IMR-90 (cell line): Measurements from ENCODE around the gene CLDN24. TPM values are rescaled to one million over a fixed set of nuclear protein-coding genes. Genes with fewer than 3 reads are reported as not detected.

Source experiments
- ATAC-seq: fragments of 200-7000 bp; cut with Tn5 transposase; 2 replicates; pipeline ENCODE4 v1.9.1; 2020; ENCODE audit warnings: low read depth, mild to moderate bottlenecking, moderate library complexity
- BruUV-seq: library from RNA; stranded (reverse); fragments of 400-500 nt; replicated peaks from 2 replicates; lab custom pipeline; 2021; lab: Mats Ljungman, UMichigan
- CTCF ChIA-PET: fragments of 300-600 bp; formaldehyde crosslinking; extraction: SDS; loops from one replicate; lab custom pipeline; 2021; ENCODE audit warnings: antibody characterized with exemption; lab: Yijun Ruan, JAX
- POLR2A ChIA-PET: fragments of 300-600 bp; sonication (Branson Sonifier 250); formaldehyde crosslinking; loops from one replicate; lab custom pipeline; 2022; ENCODE audit warnings: antibody characterized with exemption; ENCODE audit not compliant: unreplicated experiment; lab: Charles Lee
- DNase-seq: peaks from one replicate; pipeline ENCODE4 v3.0.0; 2013
- H2AFZ ChIP-seq: replicated peaks from 2 replicates; pipeline ENCODE3; 2013; ENCODE audit warnings: low read length, mild to moderate bottlenecking; ENCODE audit not compliant: poor library complexity
- H2AK5ac ChIP-seq: 2 replicates; pipeline ENCODE4 v1.6.1; 2013; ENCODE audit warnings: low read depth, low read length, inconsistent platforms
- H2AK9ac ChIP-seq: replicated peaks from 2 replicates; pipeline ENCODE3; 2013; ENCODE audit warnings: mild to moderate bottlenecking, low read depth, low read length, moderate library complexity; ENCODE audit not compliant: poor library complexity
- H2BK120ac ChIP-seq: 2 replicates; pipeline ENCODE4 v1.6.1; 2013; ENCODE audit warnings: low read depth, low read length, inconsistent platforms
- H2BK15ac ChIP-seq: 3 replicates; pipeline ENCODE4 v1.6.1; 2013; ENCODE audit warnings: low read depth, low read length, inconsistent platforms
- H2BK20ac ChIP-seq: 2 replicates; pipeline ENCODE4 v1.6.1; 2013; ENCODE audit warnings: low read depth, mild to moderate bottlenecking, inconsistent platforms, low read length, moderate library complexity
- H2BK5ac ChIP-seq: 2 replicates; pipeline ENCODE4 v1.6.1; 2013; ENCODE audit warnings: mild to moderate bottlenecking, low read depth, low read length, inconsistent platforms; ENCODE audit not compliant: poor library complexity, severe bottlenecking
- H3K14ac ChIP-seq: replicated peaks from 2 replicates; pipeline ENCODE4 v1.6.1; 2013; ENCODE audit warnings: low read depth, low read length, inconsistent platforms
- H3K18ac ChIP-seq: 2 replicates; pipeline ENCODE4 v1.6.1; 2013; ENCODE audit warnings: low read depth, low read length, control low read depth
- H3K23ac ChIP-seq: 2 replicates; pipeline ENCODE4 v1.6.1; 2013; ENCODE audit warnings: low read depth, low read length, inconsistent platforms
- H3K27ac ChIP-seq: 2 replicates; pipeline ENCODE4 v1.5.1; 2013; ENCODE audit warnings: mild to moderate bottlenecking, control low read depth, low read length; ENCODE audit not compliant: insufficient read depth
- H3K27me3 ChIP-seq: 2 replicates; pipeline ENCODE4 v1.6.1; 2013; ENCODE audit warnings: low read length; ENCODE audit not compliant: control insufficient read depth, insufficient read depth
- H3K36me3 ChIP-seq: 2 replicates; pipeline ENCODE4 v1.6.1; 2013; ENCODE audit warnings: low read length, mixed read lengths; ENCODE audit not compliant: control insufficient read depth, insufficient read depth
- H3K4ac ChIP-seq: 2 replicates; pipeline ENCODE4 v1.6.1; 2013; ENCODE audit warnings: low read depth, low read length, inconsistent platforms
- H3K4me1 ChIP-seq: 2 replicates; pipeline ENCODE4 v1.6.1; 2013; ENCODE audit warnings: low read length, mixed read lengths; ENCODE audit not compliant: control insufficient read depth, insufficient read depth
- H3K4me2 ChIP-seq: 2 replicates; pipeline ENCODE4 v1.6.1; 2013; ENCODE audit warnings: low read depth, mild to moderate bottlenecking, control low read depth, low read length, moderate library complexity
- H3K4me3 ChIP-seq: 2 replicates; pipeline ENCODE4 v1.5.1; 2013; ENCODE audit warnings: low read depth, mild to moderate bottlenecking, control low read depth, low read length, moderate library complexity; ENCODE audit not compliant: insufficient read depth
- H3K56ac ChIP-seq: 2 replicates; pipeline ENCODE4 v1.6.1; 2013; ENCODE audit warnings: low read length, inconsistent platforms; ENCODE audit not compliant: insufficient read depth; ENCODE audit errors: extremely low read depth
- H3K79me1 ChIP-seq, 2 experiments: 2 replicates each; pipeline ENCODE4 v1.6.1; 2013; ENCODE audit warnings: low read length in 2 of 2, inconsistent platforms in 1 of 2, low read depth in 1 of 2
- H3K9ac ChIP-seq: 2 replicates; pipeline ENCODE4 v1.6.1; 2013; ENCODE audit warnings: low read depth, low read length, control low read depth
- H3K9me1 ChIP-seq: 2 replicates; pipeline ENCODE4 v1.6.1; 2013; ENCODE audit warnings: low read length, inconsistent platforms; ENCODE audit not compliant: insufficient read depth
- H3K9me3 ChIP-seq: 2 replicates; pipeline ENCODE4 v1.6.1; 2013; ENCODE audit warnings: low read length; ENCODE audit not compliant: control insufficient read depth, insufficient read depth
- H4K20me1 ChIP-seq: 2 replicates; pipeline ENCODE4 v1.6.1; 2013; ENCODE audit warnings: low read length, inconsistent platforms; ENCODE audit not compliant: insufficient read depth
- H4K5ac ChIP-seq: 2 replicates; pipeline ENCODE4 v1.6.1; 2013; ENCODE audit warnings: mild to moderate bottlenecking, low read depth, low read length, control low read depth
- H4K8ac ChIP-seq, 2 experiments: 2 replicates each; pipeline ENCODE4 v1.6.1; 2013; ENCODE audit warnings: low read depth in 2 of 2, low read length in 2 of 2, control low read depth in 1 of 2, inconsistent platforms in 1 of 2
- H4K91ac ChIP-seq: 2 replicates; pipeline ENCODE4 v1.6.1; 2013; ENCODE audit warnings: low read depth, low read length, inconsistent platforms; ENCODE audit not compliant: insufficient read depth
- BHLHE40 ChIP-seq: fragments of 150-350 bp; IDR thresholded peaks from 2 replicates; pipeline ENCODE4 v1.6.1; 2016; ENCODE audit warnings: mild to moderate bottlenecking, low read depth, low read length
- CEBPB ChIP-seq: IDR thresholded peaks from 2 replicates; pipeline ENCODE4 v1.6.1; 2012; ENCODE audit warnings: low read depth, low read length, improper control_type of control experiment
- CHD1 ChIP-seq: IDR thresholded peaks from 2 replicates; pipeline ENCODE4 v1.6.1; 2012; ENCODE audit warnings: low read depth, low read length, improper control_type of control experiment
- CTCF ChIP-seq: conservative IDR thresholded peaks from 2 replicates; pipeline ENCODE4 v1.5.1; 2012; ENCODE audit warnings: mild to moderate bottlenecking, low read depth, low read length, improper control_type of control experiment
- FOS ChIP-seq: fragments of 150-350 bp; IDR thresholded peaks from 2 replicates; pipeline ENCODE4 v1.6.1; 2016; ENCODE audit warnings: low read depth, low read length
- MAFK ChIP-seq: IDR thresholded peaks from 2 replicates; pipeline ENCODE4 v1.6.1; 2012; ENCODE audit warnings: low read depth, low read length, improper control_type of control experiment
- MAZ ChIP-seq: IDR thresholded peaks from 2 replicates; pipeline ENCODE4 v1.6.1; 2012; ENCODE audit warnings: low read depth, mild to moderate bottlenecking, low read length, improper control_type of control experiment, moderate library complexity, borderline replicate concordance
- MXI1 ChIP-seq: IDR thresholded peaks from 2 replicates; pipeline ENCODE4 v1.6.1; 2012; ENCODE audit warnings: low read depth, mild to moderate bottlenecking, low read length, moderate library complexity, borderline replicate concordance
- NFE2L2 ChIP-seq: fragments of 150-350 bp; IDR thresholded peaks from 2 replicates; pipeline ENCODE4 v1.6.1; 2016; ENCODE audit warnings: low read depth, mild to moderate bottlenecking, low read length
- POLR2A ChIP-seq: IDR thresholded peaks from 2 replicates; pipeline ENCODE4 v1.6.1; 2012; ENCODE audit warnings: mild to moderate bottlenecking, low read depth, low read length
- RAD21 ChIP-seq: IDR thresholded peaks from 2 replicates; pipeline ENCODE4 v1.6.1; 2012; ENCODE audit warnings: low read length, improper control_type of control experiment
- RCOR1 ChIP-seq: IDR thresholded peaks from 2 replicates; pipeline ENCODE4 v1.6.1; 2012; ENCODE audit warnings: mild to moderate bottlenecking, low read length, improper control_type of control experiment; ENCODE audit not compliant: insufficient replicate concordance
- RFX5 ChIP-seq: IDR thresholded peaks from 2 replicates; pipeline ENCODE4 v1.8.0; 2012; ENCODE audit warnings: low read depth, mild to moderate bottlenecking, low read length, moderate library complexity
- SMC3 ChIP-seq: fragments of 150-350 bp; IDR thresholded peaks from 2 replicates; pipeline ENCODE4 v1.6.1; 2016; ENCODE audit warnings: low read depth, mild to moderate bottlenecking, antibody characterized with exemption, low read length, moderate library complexity
- WGBS, 2 experiments: methylation state at CpG; one replicate each; pipeline versions ENCODE4 v1.1.5 to v1.1.7; 2013; ENCODE audit warnings: missing lambda C conversion rate in 2 of 2; ENCODE audit not compliant: insufficient read length in 1 of 2; ENCODE audit errors: extremely low coverage in 2 of 2; 5-methylcytosine and 5-hydroxymethylcytosine counted together
- dilution Hi-C: fragments of 300-500 bp; cut with HindIII; formaldehyde crosslinking; loops from one replicate; pipeline ENCODE4 v1.14.3; 2018; ENCODE audit warnings: low sequenced_read_pairs; ENCODE audit not compliant: unreplicated experiment
- in situ Hi-C: fragments of 300-500 bp; cut with MboI; formaldehyde crosslinking; loops from 3 replicates; pipeline ENCODE4 v1.14.3; 2019; ENCODE audit warnings: low sequenced_read_pairs, inconsistent platforms, mixed read lengths
- intact Hi-C: fragments of 100-400 bp; cut with micrococcal nuclease; formaldehyde crosslinking; loops from 2 replicates; pipeline ENCODE4 v1.10.0; 2022
- polyA plus RNA-seq, 3 experiments: library from polyadenylated mRNA; depleted of rRNA; stranded (reverse); fragments of >200 nt; gene quantifications; 2 replicates each; pipeline ENCODE4 v1.2.3, GENCODE V29; 2012; ENCODE audit warnings: low replicate concordance in 1 of 3
- total RNA-seq: library from RNA; depleted of rRNA; stranded (reverse); fragments of >200 nt; gene quantifications from 2 replicates; pipeline ENCODE4 v1.2.3, GENCODE V29; 2012
- TF ChIP-seq, protein P1 (sequence below): fragments of 150-350 bp; IDR thresholded peaks from 2 replicates; pipeline ENCODE4 v1.6.1; 2017; ENCODE audit warnings: mild to moderate bottlenecking, antibody characterized with exemption, low read length, low read depth
- TF ChIP-seq, protein P2 (sequence below): fragments of 150-350 bp; IDR thresholded peaks from 2 replicates; pipeline ENCODE4 v1.6.1; 2016; ENCODE audit warnings: low read depth, mild to moderate bottlenecking, low read length, moderate library complexity, borderline replicate concordance

CLDN24 gene
- total and polyA plus RNA-seq, 2 of the 4 experiments (the other 2 are of a cell fraction), result not detected

DNA sequence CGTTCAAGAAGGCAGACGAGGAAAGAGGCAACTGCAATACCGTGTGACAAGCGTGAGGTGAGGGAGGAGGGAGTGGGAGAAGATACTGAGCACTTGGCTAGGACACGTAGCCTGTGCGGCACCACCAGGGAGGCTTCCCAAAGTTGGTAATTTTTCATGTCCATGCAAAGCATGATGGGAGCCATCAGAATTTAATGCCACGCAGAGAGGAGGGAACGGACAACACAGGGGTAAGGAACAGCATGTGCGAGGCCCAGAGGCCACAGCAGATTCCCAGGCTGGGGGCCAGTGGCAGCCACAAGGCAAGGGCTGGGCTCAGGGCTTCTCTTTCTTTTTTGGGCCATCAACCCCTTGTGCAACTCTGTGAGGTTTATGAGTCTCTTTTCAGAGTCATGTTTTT, 11.0 kb upstream of the CLDN24 start:
- H3K36me3 ChIP-seq, result no peaks in the 10 kb centered on the region
- no peaks in the 10 kb centered on the region for H3K79me1 ChIP-seq
- H3K27ac ChIP-seq, result no peak overlapping the region
- peaks cover 3% of the 10 kb centered on the region for H3K9me3 ChIP-seq
- H3K4me2 ChIP-seq, result no peak overlapping the region
- no peak overlapping the region for H4K5ac ChIP-seq
- 92% methylated on average over 5 of the region's 9 CpGs; no CpG with 5 or more reads in 1 of the 2 experiments for WGBS, 2 experiments
- POLR2A ChIA-PET, result no interaction called here
- no peak overlapping the region for H2AFZ ChIP-seq
- no peak overlapping the region for H4K8ac ChIP-seq
- H2BK120ac ChIP-seq, result peak overlapping the region; percentile 42; the same call in 1 of the 2 replicates
- H3K56ac ChIP-seq, result no peak overlapping the region
- H3K4me3 ChIP-seq, result no peak overlapping the region
- H4K20me1 ChIP-seq, result no peaks in the 10 kb centered on the region
- H3K27me3 ChIP-seq, result no peaks in the 10 kb centered on the region
- peaks cover 7% of the 10 kb centered on the region for H3K9me1 ChIP-seq
- intact Hi-C loops, result no loop called here
- H2AK9ac ChIP-seq, result no peak overlapping the region
- H3K14ac ChIP-seq, result no peak overlapping the region
- H3K18ac ChIP-seq, result no peak overlapping the region
- BruUV-seq, result no TSS peak
- no peak for DNase-seq
- H2BK5ac ChIP-seq, result no peak overlapping the region
- no peak overlapping the region for H3K4ac ChIP-seq
- TF ChIP-seq, protein P1, sequence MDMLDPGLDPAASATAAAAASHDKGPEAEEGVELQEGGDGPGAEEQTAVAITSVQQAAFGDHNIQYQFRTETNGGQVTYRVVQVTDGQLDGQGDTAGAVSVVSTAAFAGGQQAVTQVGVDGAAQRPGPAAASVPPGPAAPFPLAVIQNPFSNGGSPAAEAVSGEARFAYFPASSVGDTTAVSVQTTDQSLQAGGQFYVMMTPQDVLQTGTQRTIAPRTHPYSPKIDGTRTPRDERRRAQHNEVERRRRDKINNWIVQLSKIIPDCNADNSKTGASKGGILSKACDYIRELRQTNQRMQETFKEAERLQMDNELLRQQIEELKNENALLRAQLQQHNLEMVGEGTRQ, result no peak
- no peak for TF ChIP-seq MAFK
- no peak for TF ChIP-seq CHD1
- no peak for TF ChIP-seq RCOR1
- no peak for TF ChIP-seq CTCF
- no peak for TF ChIP-seq MXI1
- TF ChIP-seq, protein P2, sequence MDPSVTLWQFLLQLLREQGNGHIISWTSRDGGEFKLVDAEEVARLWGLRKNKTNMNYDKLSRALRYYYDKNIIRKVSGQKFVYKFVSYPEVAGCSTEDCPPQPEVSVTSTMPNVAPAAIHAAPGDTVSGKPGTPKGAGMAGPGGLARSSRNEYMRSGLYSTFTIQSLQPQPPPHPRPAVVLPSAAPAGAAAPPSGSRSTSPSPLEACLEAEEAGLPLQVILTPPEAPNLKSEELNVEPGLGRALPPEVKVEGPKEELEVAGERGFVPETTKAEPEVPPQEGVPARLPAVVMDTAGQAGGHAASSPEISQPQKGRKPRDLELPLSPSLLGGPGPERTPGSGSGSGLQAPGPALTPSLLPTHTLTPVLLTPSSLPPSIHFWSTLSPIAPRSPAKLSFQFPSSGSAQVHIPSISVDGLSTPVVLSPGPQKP, result no peak
- no peak for TF ChIP-seq CEBPB
- no peak for TF ChIP-seq BHLHE40
- no peak for TF ChIP-seq RAD21
- TF ChIP-seq MAZ, result no peak
- TF ChIP-seq SMC3, result no peak
- TF ChIP-seq FOS, result no peak
- TF ChIP-seq RFX5, result no peak
- no peak for TF ChIP-seq NFE2L2
- TF ChIP-seq POLR2A, result no peak
- H3K9ac ChIP-seq, result no peak overlapping the region
- peak overlapping the region; percentile 1; the same call in 1 of the 2 replicates for H2BK20ac ChIP-seq
- ATAC-seq, result no peak
- no peak overlapping the region for H3K23ac ChIP-seq
- H3K4me1 ChIP-seq, result peaks cover 9% of the 10 kb centered on the region
- no peak overlapping the region for H4K91ac ChIP-seq
- peak overlapping the region; percentile 85 for H2AK5ac ChIP-seq
- H2BK15ac ChIP-seq, result 0 out of 3 replicates have a peak overlapping the region, but pooled peaks have one; percentile 3
- dilution Hi-C loops, result no loop called here
- in situ Hi-C loops, result no loop called here
- CTCF ChIA-PET, result no interaction called here
